SJSA1 (cell line): ENCODE data around the gene APBB2. TPM values are rescaled to one million over a fixed set of nuclear protein-coding genes. Genes with fewer than 3 reads are reported as not detected.
"Not testable (repeated sequence)": the region's sequence is repeated elsewhere in the genome, so short reads cannot be mapped to it uniquely, and the experiment has no call there.

Experiments used
- DNase-seq, 2 experiments: peaks; one replicate each; pipeline ENCODE4 v3.0.0-alpha.2; 2015 to 2020; ENCODE audit warnings: low spot score in 2 of 2, low read depth in 1 of 2
- H3K27ac ChIP-seq: fragments of 250-450 bp; sonication (Bioruptor Pico); 2 replicates; pipeline ENCODE4 v1.5.1; 2020; ENCODE audit warnings: mild to moderate bottlenecking, moderate library complexity
- H3K27me3 ChIP-seq: fragments of 250-450 bp; sonication (Bioruptor Pico); replicated peaks from 2 replicates; pipeline ENCODE4 v1.5.1; 2020; ENCODE audit warnings: mild to moderate bottlenecking, moderate library complexity
- H3K36me3 ChIP-seq: fragments of 250-450 bp; sonication (Bioruptor Pico); 2 replicates; pipeline ENCODE4 v1.5.1; 2020; ENCODE audit warnings: mild to moderate bottlenecking
- H3K4me1 ChIP-seq: fragments of 250-450 bp; sonication (Bioruptor Pico); replicated peaks from 2 replicates; pipeline ENCODE4 v1.6.1; 2021; ENCODE audit warnings: mild to moderate bottlenecking
- H3K4me3 ChIP-seq: fragments of 250-450 bp; sonication (Bioruptor Pico); 2 replicates; pipeline ENCODE4 v1.5.1; 2020; ENCODE audit warnings: mild to moderate bottlenecking
- H3K9me3 ChIP-seq: fragments of 250-450 bp; sonication (Bioruptor Pico); replicated peaks from 2 replicates; pipeline ENCODE4 v1.5.1; 2020; ENCODE audit warnings: mild to moderate bottlenecking
- total RNA-seq: library from RNA; depleted of rRNA; stranded (reverse); fragments of >200 nt; shearing (Covaris generic); gene quantifications from 2 replicates; pipeline ENCODE4 v1.2.3, GENCODE V29; 2014

APBB2 gene
- total RNA-seq, 1 experiment from 2014 or later: 12.9 TPM

DNA sequence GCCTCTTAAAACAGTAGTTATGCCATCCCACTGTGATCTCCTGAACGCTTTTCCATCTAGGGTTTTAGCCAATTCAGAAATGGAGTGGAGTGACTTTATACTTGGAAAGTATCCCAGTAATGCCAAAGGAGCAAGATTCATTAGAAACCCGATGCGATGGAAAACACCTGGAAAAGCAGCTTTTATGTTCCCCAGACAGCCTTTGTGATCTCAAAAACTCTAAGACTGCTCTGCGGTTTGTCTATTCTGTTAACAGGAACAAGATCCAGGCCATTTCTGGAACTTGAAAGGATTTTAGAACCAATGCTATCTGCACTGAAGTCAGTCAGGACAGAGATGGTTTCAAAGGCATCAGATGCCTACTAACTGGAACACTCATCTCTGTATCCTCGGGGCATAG lies 145.1 kb downstream of the APBB2 start:
- Histone ChIP-seq H3K36me3 (no peaks in the 10 kb centered on the region), H3K9me3 (no peaks in the 10 kb centered on the region), H3K27me3 (no peaks in the 10 kb centered on the region), H3K27ac (no peak overlapping the region), H3K4me1 (peaks cover 26% of the 10 kb centered on the region), H3K4me3 (no peak overlapping the region)
- DNase-seq: no peak

DNA sequence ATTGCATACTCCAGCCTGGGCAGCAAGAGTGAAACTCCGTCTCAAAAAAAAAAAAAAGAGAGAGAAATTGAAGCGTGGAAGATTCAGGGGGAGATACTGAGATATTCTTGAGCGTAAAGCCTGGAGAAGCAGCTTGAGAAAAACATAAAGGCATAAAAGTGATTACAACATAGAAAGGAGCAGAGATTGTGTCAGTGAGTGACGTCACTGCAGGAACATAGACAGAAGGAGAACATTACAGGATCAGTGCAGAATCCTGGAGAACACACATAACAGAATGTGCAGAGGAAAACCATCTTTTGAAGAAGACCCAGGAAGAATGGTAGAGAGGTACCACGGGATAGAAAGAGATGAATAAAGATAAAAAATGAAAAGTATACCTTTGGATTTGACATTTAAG lies 147.0 kb downstream of the APBB2 start:
- peaks cover 21% of the 10 kb centered on the region for H3K4me1 ChIP-seq
- no peaks in the 10 kb centered on the region for H3K27me3 ChIP-seq
- H3K4me3 ChIP-seq: no peak overlapping the region
- no peaks in the 10 kb centered on the region for H3K9me3 ChIP-seq
- no peak overlapping the region for H3K27ac ChIP-seq
- no peak for DNase-seq
- no peaks in the 10 kb centered on the region for H3K36me3 ChIP-seq

DNA sequence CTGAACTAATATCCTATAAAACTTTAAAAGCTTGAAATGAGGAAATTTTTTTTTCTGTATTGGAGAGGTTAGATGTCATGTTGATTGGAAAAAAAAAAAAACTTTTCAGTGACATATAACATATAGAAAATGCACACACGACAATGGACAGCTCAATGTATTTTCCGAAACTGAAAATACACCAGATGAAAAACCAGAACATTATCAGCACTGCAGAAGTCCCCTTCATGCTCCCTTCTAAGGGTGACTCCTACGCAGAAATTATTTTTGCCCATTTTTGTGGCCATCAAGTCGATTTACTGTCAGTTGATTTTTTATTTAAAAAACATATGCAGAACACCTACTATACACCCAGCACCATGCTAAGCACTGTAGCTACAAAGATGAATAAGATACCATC lies 148.3 kb downstream of the APBB2 start:
- Histone ChIP-seq H3K4me3 (no peak overlapping the region), H3K27me3 (no peaks in the 10 kb centered on the region), H3K36me3 (no peaks in the 10 kb centered on the region), H3K9me3 (no peaks in the 10 kb centered on the region), H3K4me1 (peaks cover 16% of the 10 kb centered on the region), H3K27ac (no peak overlapping the region)
- no peak for DNase-seq

DNA sequence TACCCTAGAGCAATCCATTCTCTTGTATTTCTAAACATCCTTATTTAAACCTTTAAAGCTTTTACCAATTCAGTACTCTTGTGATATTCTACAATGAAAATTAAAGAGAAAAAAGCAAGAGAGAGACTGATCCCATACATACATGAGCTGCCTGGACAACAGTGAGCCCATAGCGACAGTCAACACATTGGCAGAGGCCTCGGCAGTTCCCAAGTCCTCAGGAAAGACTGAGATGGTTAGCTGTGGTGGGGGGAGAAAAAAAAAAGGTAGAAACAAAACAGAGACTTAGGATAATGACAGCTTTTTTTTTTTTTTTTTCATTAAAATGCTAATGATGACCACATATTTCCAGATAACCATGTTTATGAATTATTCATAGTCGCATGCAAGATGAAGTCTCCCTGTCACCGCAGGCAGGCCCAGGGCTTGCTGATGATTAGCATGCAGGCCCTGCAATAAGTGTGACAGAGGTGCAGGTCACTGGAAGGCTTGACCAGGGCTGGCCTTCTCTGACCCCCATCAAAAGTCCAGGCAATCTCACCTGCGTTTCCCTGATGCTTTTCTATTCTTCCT lies 148.8 kb downstream of the APBB2 start:
- no peaks in the 10 kb centered on the region for H3K9me3 ChIP-seq
- H3K36me3 ChIP-seq: no peaks in the 10 kb centered on the region
- no peak for DNase-seq
- H3K4me1 ChIP-seq: peaks cover 16% of the 10 kb centered on the region
- no peak overlapping the region for H3K4me3 ChIP-seq
- H3K27ac ChIP-seq: no peak overlapping the region
- H3K27me3 ChIP-seq: no peaks in the 10 kb centered on the region

DNA sequence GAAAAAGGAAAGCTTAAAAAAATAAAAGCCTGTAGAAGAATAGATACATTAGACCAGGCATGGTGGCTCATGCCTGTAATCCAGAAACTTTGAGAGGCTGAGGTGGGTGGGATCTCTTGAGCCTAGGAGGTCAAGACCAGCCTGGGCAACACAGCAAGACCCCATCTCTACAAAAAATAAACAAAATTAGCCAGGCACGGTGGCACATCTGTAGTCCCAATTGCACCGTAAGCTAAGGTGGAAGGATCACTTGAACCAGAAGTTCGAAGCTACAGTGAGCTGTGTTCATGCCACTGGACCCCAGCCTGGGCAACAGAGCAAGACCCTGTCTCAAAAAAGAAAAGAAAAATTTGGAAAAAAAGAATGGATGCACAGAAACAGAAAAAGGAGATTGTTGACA lies 149.4 kb downstream of the APBB2 start:
- H3K4me3 ChIP-seq: no peak overlapping the region
- no peaks in the 10 kb centered on the region for H3K27me3 ChIP-seq
- H3K9me3 ChIP-seq: no peaks in the 10 kb centered on the region
- DNase-seq: no peak
- H3K36me3 ChIP-seq: no peaks in the 10 kb centered on the region
- H3K27ac ChIP-seq: no peak overlapping the region
- H3K4me1 ChIP-seq: peaks cover 14% of the 10 kb centered on the region

DNA sequence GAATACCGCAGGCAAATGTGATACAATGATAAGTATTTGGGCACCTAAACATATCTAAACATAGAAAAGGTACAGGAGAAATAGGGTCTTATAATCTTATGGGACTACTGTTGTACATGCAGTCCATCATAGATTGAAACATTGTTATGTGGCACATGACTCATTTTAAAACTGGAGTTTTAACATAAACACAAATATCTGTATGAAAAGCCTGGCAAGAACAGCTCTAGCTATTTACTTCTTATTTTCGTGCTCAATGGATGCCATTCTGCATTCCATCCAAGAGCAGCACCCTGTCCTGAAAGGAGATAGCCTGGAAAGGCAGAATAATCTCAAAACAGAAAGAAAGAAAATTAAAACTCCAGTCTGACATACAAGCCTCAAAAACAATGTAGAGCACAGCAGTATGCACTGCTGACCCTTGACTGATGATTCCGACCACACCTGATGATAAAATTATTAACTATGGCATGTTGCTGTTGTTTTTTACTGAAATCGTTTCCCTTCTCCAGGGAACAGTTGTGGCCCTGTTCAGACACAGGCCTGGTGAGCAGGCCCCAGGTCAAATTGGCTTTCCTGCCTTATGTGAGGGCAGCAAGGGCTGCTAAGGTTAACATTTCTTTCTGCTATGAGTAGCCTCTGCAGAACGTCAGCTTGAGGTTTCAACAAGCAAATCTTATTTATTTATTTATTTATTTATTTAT lies 152.7 kb downstream of the APBB2 start:
- Histone ChIP-seq H3K36me3 (no peaks in the 10 kb centered on the region), H3K27ac (no peak overlapping the region), H3K4me1 (peaks cover 14% of the 10 kb centered on the region), H3K9me3 (no peaks in the 10 kb centered on the region), H3K27me3 (no peaks in the 10 kb centered on the region), H3K4me3 (no peak overlapping the region)
- peak in 1 of 2 experiments; percentile 9 for DNase-seq

DNA sequence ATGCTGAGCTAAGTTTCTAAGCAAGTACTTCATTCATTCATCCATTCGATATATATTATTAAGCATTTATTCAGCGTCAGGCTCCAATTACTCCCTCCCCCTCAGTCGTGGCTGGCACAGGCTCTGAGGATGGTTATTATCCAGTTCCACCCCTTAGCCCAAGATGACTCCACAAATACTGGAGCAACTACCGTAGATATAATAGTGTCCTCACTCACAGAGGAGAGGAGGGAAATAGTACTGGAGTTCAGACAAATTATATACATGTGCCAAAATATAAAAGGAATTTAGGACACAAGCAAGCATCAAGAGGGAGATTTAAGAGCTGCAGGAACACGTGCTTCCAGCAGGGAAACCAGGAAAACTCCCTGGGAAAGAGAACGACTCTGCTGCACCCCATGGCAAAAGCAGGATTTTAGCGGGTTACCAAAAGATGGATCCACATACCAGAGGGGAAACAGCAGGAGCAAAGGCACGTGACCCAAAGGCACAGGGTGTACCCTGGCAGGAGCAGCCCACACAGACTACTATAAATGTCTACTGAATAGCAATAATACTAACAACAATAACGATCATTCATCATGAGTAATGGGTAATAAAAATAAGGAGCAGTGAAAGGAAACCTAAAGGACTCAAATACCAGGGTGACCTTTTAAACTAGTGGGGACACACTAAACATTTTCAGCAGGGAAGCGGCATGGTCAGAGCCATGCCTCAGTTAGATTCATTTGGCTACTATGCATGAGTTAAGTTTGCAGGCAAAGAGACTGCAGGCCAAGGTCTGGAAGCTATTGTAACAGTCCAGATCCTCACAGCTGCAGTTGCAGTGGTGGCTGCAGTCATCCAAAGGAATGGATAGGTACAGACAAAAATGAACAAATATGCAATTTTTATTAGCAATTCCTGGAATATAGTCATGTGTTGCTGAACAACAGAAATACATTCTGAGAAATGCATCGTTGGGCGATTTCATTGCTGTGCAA lies 153.7 kb downstream of the APBB2 start:
- Histone ChIP-seq H3K9me3 (no peaks in the 10 kb centered on the region), H3K27ac (no peak overlapping the region)
- no peak for DNase-seq

DNA sequence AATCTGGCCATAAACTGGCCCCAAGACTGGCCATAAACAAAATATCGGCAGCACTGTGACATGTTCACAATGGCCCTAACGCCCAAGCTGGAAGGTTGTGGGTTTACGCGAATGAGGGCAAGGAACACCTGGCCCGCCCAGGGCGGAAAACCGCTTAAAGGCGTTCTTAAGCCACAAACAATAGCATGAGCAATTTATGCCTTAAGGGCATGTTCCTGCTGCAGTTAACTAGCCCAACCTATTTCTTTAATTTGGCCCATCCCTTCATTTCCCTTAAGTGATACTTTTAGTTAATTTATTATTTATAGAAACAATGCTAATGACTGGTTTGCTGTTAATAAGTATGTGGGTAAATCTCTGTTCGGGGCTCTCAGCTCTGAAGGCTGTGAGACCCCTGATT lies 154.9 kb downstream of the APBB2 start:
- not testable (repeated sequence) for H3K36me3 ChIP-seq, H3K27ac ChIP-seq, H3K9me3 ChIP-seq, H3K27me3 ChIP-seq, H3K4me3 ChIP-seq, DNase-seq
- peaks cover 14% of the 10 kb centered on the region for H3K4me1 ChIP-seq

More for the DNA sequence above, 153.7 kb downstream of the APBB2 start:
- Histone ChIP-seq H3K27me3 (no peaks in the 10 kb centered on the region), H3K4me1 (peaks cover 14% of the 10 kb centered on the region), H3K36me3 (no peaks in the 10 kb centered on the region), H3K4me3 (no peak overlapping the region)

DNA sequence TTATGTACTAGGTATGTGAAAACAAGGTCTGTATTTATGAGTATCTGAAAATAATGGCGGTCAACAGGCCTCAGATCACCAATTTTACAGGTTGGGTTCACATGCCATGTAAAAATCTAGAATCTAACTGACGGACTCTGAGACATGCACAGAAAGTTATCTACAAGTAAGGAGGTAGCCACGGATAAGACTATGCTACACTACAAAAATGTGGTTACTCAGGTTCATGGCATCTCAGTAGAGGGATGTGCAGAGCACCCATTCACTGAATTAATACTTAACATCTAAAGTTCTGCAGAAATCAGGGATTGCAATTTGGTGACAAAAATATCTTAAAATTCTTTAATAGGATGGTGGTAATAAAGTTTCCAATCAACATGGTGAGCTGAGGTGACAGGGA lies 155.9 kb downstream of the APBB2 start:
- DNase-seq: no peak
- H3K27ac ChIP-seq: no peak overlapping the region

DNA sequence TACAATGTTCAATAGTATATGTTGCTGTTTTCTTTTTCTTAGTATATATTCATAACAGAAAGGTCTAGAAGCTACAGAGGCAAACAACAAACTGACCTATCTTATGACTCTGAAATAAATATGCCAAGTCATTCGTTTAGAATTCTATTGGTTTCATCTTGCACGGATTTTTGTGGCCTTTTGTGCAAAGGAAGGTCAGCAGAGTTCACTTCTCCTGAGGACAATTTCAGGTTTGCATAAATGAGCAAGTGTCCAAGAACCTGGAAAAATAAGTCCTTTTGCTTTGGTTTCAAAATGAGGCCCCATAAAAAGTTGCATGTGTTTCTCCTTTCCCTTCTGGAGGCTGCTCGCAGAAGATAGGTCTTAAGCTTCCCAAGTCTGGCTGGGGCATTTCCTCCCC lies 156.9 kb downstream of the APBB2 start:
- Histone ChIP-seq H3K4me3 (no peak overlapping the region), H3K27me3 (no peaks in the 10 kb centered on the region), H3K4me1 (peaks cover 14% of the 10 kb centered on the region), H3K36me3 (no peaks in the 10 kb centered on the region), H3K27ac (no peak overlapping the region), H3K9me3 (no peaks in the 10 kb centered on the region)
- DNase-seq: no peak

More for the DNA sequence above, 155.9 kb downstream of the APBB2 start:
- H3K27me3 ChIP-seq: no peaks in the 10 kb centered on the region
- H3K36me3 ChIP-seq: no peaks in the 10 kb centered on the region
- peaks cover 14% of the 10 kb centered on the region for H3K4me1 ChIP-seq
- no peak overlapping the region for H3K4me3 ChIP-seq
- H3K9me3 ChIP-seq: no peaks in the 10 kb centered on the region

DNA sequence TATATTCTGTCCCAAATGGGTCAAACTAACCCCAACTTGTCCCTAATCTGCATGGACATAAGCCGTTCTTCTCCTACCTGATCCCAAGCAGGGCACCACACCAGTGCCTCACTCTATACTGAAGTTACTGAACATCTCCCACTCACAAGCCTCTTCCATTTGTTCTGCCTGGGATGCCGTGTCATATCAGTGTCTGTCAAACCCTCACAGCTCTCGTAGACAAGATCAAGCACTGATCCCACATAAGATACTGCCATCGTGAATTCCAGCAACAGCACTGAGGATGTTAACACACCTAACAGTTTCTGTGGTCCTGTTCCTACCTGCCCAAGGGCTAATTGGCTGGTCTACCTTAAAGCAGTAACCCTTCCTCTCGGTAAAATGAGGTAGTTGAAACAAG lies 162.1 kb downstream of the APBB2 start:
- Histone ChIP-seq H3K27ac (no peak overlapping the region), H3K9me3 (no peaks in the 10 kb centered on the region), H3K27me3 (no peaks in the 10 kb centered on the region), H3K4me1 (no peaks in the 10 kb centered on the region), H3K36me3 (no peaks in the 10 kb centered on the region), H3K4me3 (no peak overlapping the region)
- DNase-seq: no peak

DNA sequence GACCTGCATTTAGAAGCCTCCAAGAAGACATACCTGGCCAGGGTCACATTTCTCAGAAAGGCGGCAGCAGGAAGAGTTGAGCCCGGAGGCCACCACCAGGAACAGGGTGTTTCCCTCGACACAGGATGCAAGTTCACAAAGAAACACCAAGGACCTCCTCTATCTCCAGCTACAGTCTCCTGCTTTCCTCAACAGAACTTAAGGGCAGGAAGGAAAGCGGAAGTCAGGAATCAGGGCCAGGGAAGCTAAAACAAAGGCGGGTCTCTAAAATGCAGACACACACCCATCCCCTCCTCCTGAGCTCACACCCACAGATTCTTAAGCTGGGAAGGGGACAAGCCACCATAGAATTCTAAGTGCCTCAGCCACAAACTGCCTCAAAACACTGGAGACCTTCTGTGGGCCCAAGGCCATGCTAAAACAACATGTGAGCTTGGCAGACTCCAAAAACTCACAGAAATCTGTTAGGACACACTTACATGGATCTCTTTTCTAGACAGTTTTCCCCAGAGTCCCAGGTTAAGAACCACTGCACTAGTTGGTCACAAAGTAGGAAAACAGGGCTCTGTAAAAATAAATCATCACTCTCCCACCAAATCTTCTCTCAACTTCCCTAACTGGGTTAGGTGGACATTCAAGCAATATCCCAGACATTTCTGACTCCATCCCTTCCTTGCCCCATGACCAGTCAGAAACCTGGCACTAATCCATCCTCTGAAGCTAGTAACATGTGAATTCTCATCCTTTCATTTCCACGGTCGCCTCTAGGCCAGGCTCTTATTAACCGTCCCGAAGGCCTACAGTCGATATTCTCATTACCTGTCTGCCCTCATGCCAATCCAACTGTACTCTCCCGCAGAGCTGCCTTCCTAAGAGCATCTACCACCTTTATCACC lies 163.2 kb downstream of the APBB2 start:
- no peak for DNase-seq
- H3K36me3 ChIP-seq: no peaks in the 10 kb centered on the region
- no peak overlapping the region for H3K27ac ChIP-seq
- H3K9me3 ChIP-seq: no peaks in the 10 kb centered on the region
- no peak overlapping the region for H3K4me3 ChIP-seq
- H3K27me3 ChIP-seq: no peaks in the 10 kb centered on the region
- H3K4me1 ChIP-seq: no peaks in the 10 kb centered on the region

DNA sequence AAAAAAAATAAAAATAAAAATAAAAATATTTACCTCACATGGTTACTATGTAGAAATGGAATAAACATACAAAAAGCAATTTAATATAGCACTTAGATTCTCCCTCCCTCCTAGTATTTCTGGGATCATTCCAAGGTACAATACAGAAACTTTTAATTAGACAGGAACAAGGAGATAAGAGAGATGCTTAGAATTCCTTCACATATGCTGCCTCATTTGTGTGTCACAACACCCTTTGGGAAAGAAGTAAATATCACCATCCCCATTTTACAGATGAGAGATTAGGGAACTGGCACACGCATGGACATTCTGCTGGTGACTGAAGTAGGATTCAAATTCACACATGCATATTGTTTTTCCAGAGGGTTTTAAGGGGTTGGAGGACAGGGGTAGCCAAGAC lies 164.2 kb downstream of the APBB2 start:
- Histone ChIP-seq H3K27ac (no peak overlapping the region), H3K9me3 (no peaks in the 10 kb centered on the region), H3K4me1 (no peaks in the 10 kb centered on the region), H3K4me3 (no peak overlapping the region), H3K27me3 (no peaks in the 10 kb centered on the region), H3K36me3 (no peaks in the 10 kb centered on the region)
- DNase-seq: no peak
